Stimulated activated CD4-positive, alpha-beta T cell treated with anti-CD3 and anti-CD28 coated beads, Interleukin-4, amount 100 ng/mL, for 4 hours (primary cell): ENCODE data around the gene FLYWCH1.
"Not testable (repeated sequence)": the region's sequence is repeated elsewhere in the genome, so short reads cannot be mapped to it uniquely, and the experiment has no call there.

ENCODE experiments used
- DNase-seq, 2 experiments: peaks; one replicate each; pipeline ENCODE4 v3.0.0-alpha.2; 2020

The FLYWCH1 gene

GRCh38 chr16:2928151-2928550, 16.4 kb downstream of the FLYWCH1 start:
- DNase-seq = not testable (repeated sequence)

- DNase-seq = no peak
Measured at GRCh38 chr16:2928796-2929195, 17.1 kb downstream of the FLYWCH1 start.

GRCh38 chr16:2929693-2930092, 18.0 kb downstream of the FLYWCH1 start:
- no peak for DNase-seq

DNA sequence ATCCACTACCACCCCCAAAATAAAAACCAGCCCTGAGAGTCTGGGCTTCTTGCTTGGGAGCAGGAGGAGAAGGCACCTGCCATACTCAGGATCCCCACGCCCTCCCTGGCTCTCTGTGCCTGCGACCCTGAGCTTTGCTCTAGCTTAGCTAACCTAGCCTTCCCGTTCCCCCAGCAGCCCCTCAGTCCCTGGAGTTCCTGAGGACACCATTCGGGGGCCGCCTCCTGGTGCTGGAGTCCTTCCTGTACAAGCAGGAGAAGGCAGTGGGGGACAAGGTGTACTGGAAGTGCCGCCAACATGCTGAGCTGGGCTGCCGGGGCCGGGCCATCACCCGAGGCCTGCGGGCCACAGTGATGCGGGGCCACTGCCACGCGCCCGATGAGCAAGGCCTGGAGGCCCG, 18.5 kb downstream of the FLYWCH1 start:
- no peak for DNase-seq

GRCh38 chr16:2931231-2931914, 19.6 kb downstream of the FLYWCH1 start:
- not testable (repeated sequence) for DNase-seq

DNA sequence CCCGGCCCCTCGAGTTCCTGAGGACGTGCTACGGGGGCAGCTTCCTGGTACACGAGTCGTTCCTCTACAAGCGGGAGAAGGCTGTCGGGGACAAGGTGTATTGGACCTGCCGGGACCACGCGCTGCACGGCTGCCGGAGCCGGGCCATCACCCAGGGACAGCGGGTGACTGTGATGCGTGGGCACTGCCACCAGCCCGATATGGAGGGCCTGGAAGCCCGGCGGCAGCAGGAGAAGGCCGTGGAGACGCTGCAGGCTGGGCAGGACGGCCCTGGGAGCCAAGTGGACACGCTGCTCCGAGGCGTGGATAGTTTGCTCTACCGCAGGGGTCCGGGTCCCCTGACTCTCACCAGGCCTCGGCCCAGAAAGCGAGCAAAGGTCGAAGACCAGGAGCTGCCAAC, 21.4 kb downstream of the FLYWCH1 start:
- no peak for DNase-seq

GRCh38 chr16:2933701-2934100, 22.0 kb downstream of the FLYWCH1 start:
- no peak for DNase-seq

- no peak for DNase-seq
Measured at GRCh38 chr16:2934450-2934849, 22.7 kb downstream of the FLYWCH1 start.

DNA sequence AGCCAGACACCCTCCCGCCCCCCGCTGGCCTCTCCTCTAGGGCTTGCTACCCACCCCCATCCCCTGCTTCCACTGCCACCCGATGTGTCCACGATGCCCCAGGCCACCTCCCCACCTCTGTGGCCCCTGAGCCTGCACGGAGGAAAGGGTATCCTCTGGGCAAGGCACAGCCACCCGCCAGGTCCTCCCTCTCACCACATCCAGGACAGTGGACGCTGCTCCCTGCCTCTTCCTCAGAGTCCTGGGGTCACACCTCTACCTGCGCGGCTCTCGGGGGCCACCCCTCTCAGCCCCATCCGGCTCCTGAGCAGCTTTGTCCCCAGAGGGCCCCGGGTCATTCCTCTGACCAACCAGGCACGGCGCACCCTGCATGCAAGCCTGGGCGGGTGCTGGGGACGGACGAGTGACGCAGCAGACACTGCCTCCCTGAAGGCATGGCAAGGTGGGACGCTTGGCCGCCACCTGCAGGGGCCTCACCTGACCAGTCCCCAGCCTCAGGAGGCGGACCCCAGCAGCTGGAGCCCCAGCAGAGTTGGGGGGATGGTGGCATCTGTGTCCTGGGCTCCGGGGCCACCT, 24.8 kb downstream of the FLYWCH1 start:
- DNase-seq = no peak

DNA sequence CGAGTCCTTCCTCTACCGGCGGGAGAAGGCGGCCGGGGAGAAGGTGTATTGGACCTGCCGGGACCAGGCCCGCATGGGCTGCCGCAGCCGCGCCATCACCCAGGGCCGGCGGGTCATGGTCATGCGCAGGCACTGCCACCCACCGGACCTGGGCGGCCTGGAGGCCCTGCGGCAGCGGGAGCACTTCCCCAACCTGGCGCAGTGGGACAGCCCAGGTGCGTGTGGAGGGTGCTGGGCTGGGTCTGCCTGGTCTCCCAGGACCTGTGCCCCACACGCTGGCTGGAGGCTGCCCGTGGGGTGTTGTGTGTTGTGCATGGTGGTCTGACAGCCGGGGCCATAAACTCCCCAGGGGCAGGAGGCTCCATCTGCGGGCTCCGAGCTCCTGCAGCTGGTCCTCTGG, 25.4 kb downstream of the FLYWCH1 start:
- DNase-seq = no peak

DNA sequence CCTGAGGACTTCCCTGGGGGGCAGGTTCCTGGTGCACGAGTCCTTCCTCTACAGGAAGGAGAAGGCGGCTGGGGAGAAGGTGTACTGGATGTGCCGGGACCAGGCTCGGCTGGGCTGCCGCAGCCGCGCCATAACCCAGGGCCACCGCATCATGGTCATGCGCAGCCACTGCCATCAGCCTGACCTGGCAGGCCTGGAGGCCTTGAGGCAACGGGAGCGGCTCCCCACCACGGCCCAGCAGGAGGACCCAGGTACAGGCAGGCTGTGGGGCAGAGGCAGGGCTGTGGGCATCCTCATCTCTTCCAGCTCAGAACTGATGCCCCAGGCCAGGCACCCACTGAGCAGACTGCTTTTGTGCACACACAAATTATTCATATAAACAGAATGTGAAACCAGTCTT, 26.5 kb downstream of the FLYWCH1 start:
- no peak for DNase-seq

DNA sequence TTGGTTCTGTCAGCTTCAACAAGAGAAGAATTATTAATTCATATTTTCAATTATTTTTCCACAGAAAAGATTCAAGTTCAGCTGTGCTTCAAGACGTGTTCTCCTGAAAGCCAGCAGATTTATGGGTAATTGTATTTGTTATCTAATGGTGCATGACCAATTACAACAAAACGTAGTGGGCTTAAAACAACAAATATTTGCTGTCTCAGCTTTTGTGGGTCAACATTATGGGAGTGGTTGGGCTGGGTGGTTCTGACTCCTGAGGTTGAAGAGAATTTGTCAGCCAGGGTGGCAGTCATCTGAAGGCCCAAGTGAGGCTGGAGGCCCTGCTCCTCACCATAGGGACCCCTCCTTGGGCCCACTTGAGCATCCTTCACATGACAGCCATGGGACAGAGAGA, 28.2 kb downstream of the FLYWCH1 start:
- DNase-seq = no peak

DNA sequence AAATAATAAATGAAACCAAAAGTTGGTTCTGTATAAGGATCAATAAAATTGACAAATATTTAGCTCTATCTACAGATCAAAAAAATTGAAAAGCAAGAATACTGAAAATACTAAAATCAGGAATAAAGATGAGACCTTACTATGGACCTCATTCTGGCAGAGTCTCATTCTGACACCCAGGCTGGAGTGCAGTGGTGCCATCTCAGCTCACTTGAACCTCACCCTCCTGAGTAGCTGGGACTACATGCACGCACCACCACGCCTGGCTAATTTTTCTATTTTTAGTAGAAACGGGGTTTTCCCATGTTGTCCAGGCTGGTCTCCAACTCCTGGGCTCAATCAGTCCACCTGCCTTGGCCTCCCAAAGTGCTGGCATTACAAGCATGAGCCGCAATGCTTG, 30.3 kb downstream of the FLYWCH1 start:
- DNase-seq = no peak

- not testable (repeated sequence) for DNase-seq
Measured at GRCh38 chr16:2943716-2944115, 32.0 kb downstream of the FLYWCH1 start.

DNA sequence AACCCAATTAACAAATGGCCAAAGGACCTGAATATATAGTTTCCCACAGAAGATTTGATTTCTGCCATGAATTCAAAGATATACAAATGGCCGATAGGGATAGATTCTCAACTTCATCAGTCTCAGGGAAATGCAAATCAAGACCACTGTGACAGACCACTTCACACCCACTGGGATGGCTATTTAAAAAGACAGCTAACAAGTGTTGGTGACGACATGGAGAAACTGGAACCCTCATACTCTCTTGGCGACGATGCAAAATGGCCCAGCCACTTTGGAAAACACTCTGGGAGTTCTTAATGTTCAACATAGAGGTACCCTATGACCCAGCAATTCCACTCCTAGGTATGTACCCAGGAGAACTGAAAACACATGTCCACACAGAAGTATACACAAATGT, 34.9 kb downstream of the FLYWCH1 start:
- no peak for DNase-seq

DNA sequence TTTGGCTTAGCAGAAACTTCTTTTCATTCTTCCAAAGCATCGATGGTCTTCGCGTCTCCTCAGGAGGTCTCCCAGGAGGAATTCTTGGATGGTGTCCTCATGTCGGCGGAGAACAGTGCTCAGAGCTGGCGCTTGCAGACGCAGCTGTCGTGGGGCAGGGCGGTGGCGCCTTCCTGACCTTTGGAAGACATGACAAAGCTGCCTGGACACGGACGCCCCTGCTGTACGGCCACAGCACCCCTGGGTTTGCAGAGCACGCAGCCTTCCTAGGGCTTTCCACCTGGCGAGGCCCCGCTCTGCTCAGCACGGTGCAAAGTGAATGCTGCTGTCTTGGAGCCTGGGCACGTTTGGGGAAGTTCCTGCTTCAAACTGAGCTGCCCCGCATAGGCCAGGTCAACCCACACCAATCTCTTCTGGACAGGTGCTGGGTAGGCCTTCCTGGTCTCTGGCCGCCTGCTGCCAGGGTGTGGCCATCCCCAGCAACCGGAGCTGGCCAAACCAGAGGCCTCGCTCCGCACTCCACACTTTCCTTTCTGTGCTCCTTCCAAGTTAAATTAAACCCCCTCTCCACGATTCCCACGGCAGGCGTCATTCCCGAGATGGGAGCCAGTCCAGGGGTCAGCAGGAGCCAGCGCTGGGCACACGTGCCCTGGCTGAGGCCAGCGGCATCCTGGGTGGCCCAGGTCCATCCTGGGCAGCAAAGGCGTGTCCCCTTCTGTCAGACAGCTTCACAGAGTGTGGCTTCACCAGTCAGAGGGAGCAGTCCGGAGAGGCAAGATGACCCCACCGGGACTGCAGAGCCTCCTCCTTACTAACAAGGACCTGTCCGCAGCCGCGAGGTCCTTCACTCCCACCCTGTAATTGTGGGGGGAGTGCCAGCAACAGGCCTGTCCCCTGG, 37.3 kb downstream of the FLYWCH1 start:
- DNase-seq = no peak

DNA sequence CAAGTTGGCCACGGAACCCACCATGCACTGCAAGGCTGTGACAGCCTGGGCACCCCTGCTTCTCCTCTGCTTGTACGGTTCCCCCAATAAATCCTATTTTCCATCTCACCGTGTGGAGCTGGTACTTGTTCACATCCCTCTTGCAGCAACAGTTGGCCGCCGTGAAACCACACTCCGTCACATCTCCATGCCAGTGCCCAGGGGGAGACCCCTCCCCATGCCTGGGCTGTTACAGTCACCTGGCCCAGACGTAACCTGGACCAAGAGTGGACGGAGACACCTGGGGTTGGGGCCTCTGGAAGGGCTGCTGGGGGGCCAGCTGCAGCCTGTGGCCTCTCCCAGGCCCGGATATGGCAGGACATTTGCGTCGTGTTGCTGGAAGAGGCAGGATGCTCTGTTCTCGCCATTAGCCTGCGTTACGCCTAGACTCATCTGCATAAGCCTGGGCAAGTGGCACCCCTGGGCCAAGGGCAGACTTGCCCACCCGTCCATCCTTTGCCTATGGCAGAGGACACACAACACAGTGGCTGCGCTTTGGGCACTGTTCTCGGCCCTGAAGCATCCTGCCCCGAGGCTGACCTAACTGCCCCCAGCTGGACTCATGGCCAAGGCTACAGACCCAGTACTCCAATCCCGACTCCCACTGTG, 38.1 kb downstream of the FLYWCH1 start:
- no peak for DNase-seq

DNA sequence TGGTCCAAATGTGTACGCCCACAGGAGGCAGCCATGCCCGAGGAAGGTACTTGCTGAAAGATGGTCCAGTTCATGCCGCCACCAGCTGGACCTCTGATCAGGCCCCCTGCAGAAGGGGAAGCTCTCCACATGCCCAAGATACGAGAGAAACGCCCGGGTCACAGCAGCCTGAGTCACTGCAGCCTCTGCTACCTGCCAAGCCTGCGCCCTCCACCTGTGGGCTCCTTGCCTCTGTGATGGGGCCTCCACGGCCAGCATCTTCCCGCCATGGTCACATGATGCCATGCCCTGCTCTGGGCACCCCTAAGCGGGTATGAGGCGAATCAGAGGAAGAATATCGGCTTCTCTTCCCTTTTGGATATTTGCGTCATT, 38.6 kb downstream of the FLYWCH1 start:
- DNase-seq = no peak

DNA sequence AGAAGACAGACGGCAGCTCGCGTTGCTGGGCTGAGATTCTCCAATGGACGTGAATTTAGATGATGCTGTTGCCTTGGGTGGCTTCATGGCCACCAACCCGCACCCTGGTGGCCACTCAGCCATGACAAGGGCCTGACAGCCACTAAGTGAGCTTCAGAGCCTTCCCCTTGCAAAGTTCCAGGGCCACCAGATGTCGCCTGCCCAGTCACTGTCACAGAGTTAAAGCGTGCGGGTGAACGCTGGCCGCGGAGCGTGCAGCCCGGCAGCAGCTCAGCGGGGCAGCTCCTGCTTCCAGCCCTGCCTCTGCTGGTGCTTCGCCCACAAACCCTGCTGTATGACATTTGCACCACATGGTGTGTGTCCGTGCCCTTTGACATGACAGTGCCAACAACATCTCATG, 39.0 kb downstream of the FLYWCH1 start:
- no peak for DNase-seq

DNA sequence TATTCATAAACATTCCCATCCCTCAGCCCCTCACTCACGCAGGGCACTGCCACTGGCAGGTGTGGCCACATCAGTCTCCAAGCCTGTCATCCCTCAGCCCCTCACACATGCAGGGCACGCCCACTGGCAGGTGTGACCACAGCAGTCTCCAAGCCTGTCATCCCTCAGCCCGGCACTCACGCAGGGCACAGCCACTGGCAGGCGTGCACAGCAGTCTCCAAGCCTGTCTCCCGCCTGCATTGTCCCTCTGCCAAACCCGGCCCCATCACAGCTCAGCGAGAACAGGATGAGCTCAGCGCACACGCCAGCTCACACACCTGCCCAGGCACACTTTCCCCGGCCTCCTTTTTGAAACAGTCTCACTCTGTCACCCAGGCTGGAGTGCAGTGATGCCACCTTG, 40.9 kb downstream of the FLYWCH1 start:
- no peak for DNase-seq

- DNase-seq = no peak
Measured at GRCh38 chr16:2953706-2954627, 42.2 kb downstream of the FLYWCH1 start.

GRCh38 chr16:2954656-2955381, 43.1 kb downstream of the FLYWCH1 start:
- no peak for DNase-seq
